Hematopoietic multipotent progenitor cell treated with erythropoietin and hydrocortisone succinate and interleukin-3 and kit ligand, for 6 days (in vitro differentiated cells): ENCODE results near the gene SLC17A7.
"Not testable (repeated sequence)": the region's sequence is repeated elsewhere in the genome, so short reads cannot be mapped to it uniquely, and the experiment has no call there.

ENCODE experiments used
- DNase-seq: peaks from one replicate; pipeline ENCODE4 v3.0.0-alpha.2; 2015

Gene SLC17A7

GRCh38 chr19:49441210-49441959 lies at the start of gene SLC17A7:
Gene SLC17A7, minus strand, starts transcription at chr19:49441527. Its CDS starts 148 bp downstream, at chr19:49441379.
- peak; percentile 64 for DNase-seq

- no peak for DNase-seq
These were observed 49.1 kb upstream of the SLC17A7 start for GRCh38 chr19:49490287-49491029.

GRCh38 chr19:49489601-49490167 lies 48.4 kb upstream of the SLC17A7 start:
- DNase-seq, result peak; percentile 47

GRCh38 chr19:49488863-49489537 lies 47.7 kb upstream of the SLC17A7 start:
- DNase-seq, result peak; percentile 21

- peak; percentile 41 for DNase-seq
These were observed 46.9 kb upstream of the SLC17A7 start for GRCh38 chr19:49488046-49488862.

GRCh38 chr19:49487277-49488045 lies 46.1 kb upstream of the SLC17A7 start, which contains the start of gene RPL13A:
Gene RPL13A, plus strand, starts transcription at chr19:49487608. Its CDS starts 22 bp downstream, at chr19:49487630.
- peak; percentile 99 for DNase-seq

- DNase-seq, result no peak
These were observed 45.5 kb upstream of the SLC17A7 start for GRCh38 chr19:49486710-49487276.

- no peak for DNase-seq
These were observed 44.9 kb upstream of the SLC17A7 start for GRCh38 chr19:49486232-49486631.

- no peak for DNase-seq
These were observed 39.8 kb upstream of the SLC17A7 start for GRCh38 chr19:49481020-49481683.

GRCh38 chr19:49479975-49480628 lies 38.8 kb upstream of the SLC17A7 start:
- DNase-seq, result no peak

- DNase-seq, result peak; percentile 74
These were observed 34.9 kb upstream of the SLC17A7 start for GRCh38 chr19:49475995-49476880.

- peak; percentile 18 for DNase-seq
These were observed 34.0 kb upstream of the SLC17A7 start for GRCh38 chr19:49475191-49475917.

- no peak for DNase-seq
These were observed 33.2 kb upstream of the SLC17A7 start for GRCh38 chr19:49474542-49474924.

GRCh38 chr19:49473868-49474541 lies 32.7 kb upstream of the SLC17A7 start, which contains the start of gene FLT3LG:
Gene FLT3LG, plus strand, starts transcription at chr19:49474215. Its CDS starts 425 bp downstream, at chr19:49474640.
- peak; percentile 92 for DNase-seq

GRCh38 chr19:49473501-49473867 lies 32.2 kb upstream of the SLC17A7 start:
- not testable (repeated sequence) for DNase-seq

- DNase-seq, result no peak
These were observed 31.6 kb upstream of the SLC17A7 start for GRCh38 chr19:49472936-49473335.

GRCh38 chr19:49470615-49470978 lies 29.3 kb upstream of the SLC17A7 start:
- DNase-seq, result no peak
